NCI-H1048 (cell line): ENCODE measurements around the gene ABCB10.
"Not testable (repeated sequence)": the region's sequence is repeated elsewhere in the genome, so short reads cannot be mapped to it uniquely, and the experiment has no call there.

Experiments used
- DNase-seq: peaks from one replicate; lab custom pipeline; 2025; lab: John Stamatoyannopoulos, UW

Gene ABCB10

DNA sequence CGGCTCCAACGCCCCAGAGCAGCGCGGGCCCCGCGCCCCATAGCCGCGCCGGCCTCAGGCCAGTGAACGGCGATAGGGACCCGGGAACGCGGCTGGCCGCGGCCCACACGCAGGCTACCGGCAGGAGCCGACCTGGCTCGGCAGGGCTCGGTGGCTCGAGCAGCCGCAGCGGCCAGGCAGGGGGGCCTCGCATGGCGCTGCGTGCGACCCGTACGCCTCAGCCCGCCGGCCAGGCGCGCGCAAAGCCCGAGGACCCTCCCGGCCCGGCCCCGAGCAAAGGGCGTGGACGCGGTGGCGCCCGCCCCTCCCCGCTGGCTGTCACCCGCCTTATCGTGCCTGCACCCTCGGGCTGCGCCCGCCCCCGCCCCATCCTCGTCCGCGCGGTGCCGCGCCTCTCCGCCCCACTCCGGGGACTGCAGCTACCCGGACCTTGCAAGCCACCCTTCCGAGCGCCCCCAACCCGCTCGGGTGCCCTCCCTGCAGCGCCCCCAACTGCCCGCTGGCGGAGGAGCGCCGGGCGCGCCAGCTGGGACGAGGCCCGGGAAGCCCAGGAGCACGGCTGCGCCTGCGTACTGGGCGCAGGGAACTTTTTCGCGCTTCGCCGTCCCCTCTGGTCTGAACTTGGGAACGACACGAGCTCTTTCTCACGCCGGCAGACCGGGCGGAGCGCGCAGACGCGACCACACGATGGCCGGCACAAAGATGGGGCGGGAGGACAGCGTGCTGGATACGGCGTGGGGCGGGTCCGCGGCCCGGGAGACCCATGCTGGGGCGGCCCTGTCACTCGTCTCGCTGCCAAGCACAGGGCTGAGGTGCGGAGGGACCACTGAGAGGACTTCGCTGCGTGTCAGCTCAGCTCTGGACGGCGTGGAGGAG, at the start of gene ABCB10:
TSS of gene ABCB10 (minus strand) at position 248 of the 876 bp plus-strand sequence. CDS start at position 193, 55 bp downstream.
- DNase-seq: peak; percentile 100

DNA sequence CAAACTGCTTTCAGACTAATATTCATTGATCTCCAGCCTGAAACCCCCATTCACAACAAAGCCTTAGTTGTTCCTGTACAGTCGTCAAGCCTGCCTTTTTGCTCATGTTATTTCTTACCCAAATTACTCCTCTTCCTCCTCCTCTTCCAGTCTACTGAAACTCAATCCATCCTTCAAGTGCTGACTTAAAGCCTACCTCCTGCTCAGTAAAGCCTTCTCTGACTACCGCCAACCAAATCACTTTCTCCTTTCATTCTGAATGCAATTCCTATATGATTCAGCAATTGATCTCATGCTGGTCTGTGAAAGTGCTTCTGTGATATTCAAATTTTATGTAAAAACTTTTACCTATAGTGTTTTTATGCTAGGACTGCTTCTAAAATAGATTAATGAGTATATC, 48.9 kb upstream of the ABCB10 start:
- no peak for DNase-seq

DNA sequence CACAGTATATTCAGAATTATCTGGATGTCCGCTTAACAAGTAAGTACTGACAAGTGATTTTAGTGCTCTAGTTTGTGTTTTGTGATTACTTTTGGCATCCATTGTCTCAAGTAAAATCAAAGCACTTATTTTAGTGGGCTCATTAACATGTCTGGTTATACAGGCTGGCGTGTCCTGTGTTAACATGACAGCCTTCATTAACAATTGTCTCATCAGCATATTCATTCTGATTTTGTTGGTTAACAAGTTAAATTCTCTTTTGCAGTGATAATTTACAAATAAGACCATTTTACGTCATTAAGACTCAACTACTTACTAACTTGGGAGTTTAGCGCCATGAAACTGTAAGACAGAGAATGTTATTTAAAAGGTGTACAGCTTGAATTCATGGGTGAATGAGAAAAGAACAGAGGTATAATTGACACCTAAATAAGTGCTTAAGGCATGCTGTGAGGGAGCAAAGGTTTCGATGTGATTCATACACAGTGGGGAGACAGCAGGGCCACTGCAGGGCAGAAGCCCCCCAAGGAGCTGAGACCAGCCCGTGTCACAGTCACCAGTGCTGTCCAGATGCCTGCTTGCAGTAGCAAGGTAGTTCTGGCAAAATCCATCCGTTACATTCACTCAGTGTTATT, 45.0 kb upstream of the ABCB10 start:
- no peak for DNase-seq

DNA sequence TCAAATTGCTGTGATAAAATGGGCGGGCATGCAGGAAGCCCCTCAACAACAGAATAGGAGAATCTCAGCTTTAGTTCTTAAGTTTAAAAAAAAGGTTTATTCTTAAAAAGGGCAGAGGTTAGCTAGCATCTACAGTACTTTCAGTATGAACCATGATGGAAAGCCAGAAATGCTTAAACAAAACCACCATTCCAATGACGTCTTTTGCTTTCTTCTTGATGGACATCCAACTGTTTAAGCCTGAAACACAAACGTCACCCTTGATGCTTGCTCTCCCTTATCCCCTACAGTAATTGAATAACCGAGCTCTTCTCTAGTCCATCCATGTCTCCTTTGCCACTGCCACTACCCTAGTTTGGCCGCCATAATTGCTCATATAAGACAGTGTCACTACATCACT, 41.7 kb upstream of the ABCB10 start:
- DNase-seq: no peak

GRCh38 chr1:229599218-229599954, 40.9 kb upstream of the ABCB10 start:
- DNase-seq: no peak

DNA sequence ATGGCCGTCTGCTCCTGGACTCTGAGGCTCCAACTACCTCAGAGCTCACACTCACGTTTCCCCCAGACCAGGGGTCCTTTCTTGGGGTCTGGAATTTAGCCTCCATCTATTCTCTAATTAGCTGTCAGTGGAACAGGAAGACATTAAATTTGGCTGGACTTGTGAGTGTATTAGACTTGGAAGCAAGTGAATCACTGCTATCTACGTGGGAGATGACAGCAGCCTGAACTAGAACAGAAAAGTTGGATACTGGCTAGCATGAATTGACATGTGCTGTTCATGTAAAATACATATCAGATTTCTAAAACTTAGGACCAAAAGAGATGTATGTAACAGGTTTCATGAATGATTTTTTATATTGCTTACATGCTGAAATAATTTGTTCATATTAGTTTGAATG, 39.4 kb upstream of the ABCB10 start:
- no peak for DNase-seq

GRCh38 chr1:229596925-229597699, 38.6 kb upstream of the ABCB10 start:
- DNase-seq: no peak

DNA sequence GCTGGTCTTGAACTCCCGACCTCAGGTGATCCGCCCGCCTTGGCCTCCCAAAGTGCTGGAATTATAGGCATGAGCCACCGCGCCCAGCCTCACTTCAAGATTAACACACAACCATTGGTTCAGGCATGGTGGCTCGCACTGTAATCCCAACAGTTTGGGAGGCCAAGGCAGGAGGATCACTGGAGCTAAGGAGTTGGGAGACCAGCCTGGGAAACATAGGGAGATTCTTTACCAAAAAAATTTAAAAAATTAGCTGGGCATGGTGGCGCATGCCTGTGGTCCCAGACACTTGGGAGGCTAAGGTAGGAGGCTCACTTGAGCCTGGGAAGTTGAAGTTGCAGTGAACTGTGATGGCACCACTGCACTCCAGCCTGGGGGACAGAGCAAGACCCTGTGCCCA, 37.4 kb upstream of the ABCB10 start:
- DNase-seq: not testable (repeated sequence)

- DNase-seq: no peak
Measured at GRCh38 chr1:229594227-229595008, 35.9 kb upstream of the ABCB10 start.

DNA sequence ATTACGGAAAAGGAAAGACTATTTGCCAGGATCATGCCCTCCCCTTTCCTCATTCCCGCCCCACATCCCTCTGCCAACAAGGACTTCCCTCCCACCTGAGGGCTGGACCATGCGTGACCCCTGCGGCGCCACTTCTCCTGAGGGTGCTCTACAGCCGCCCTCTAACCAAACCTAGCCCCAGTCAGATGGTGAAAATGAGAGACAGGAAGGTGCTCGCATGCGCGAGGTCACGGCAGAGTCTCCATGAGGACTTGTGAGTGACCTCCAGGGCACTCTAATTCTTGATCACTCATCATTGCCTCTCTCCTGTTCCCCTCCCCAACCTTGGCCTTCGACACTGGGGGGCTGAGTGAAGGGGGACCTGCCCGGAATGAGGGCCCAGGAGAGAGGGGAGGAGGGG, 35.3 kb upstream of the ABCB10 start:
- DNase-seq: no peak

DNA sequence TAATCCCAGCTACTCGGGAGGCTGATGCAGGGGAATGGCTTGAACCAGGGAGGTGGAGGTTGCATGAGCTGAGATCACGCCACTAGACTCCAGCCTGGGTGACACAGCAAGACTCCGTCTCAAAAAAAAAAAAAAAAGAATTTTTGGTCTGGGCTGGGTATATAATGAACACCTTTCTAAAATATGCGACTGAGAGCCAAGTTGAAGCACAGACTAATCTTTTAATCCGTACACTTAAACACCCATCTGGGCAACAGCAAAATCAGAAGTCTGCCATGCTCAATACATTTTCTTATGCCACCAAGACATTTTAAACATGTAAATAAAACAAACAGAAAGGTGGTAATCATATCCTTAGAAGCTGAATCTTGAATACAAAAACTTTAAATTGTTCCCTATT, 31.6 kb upstream of the ABCB10 start:
- no peak for DNase-seq

GRCh38 chr1:229585338-229585737, 26.8 kb upstream of the ABCB10 start:
- no peak for DNase-seq

DNA sequence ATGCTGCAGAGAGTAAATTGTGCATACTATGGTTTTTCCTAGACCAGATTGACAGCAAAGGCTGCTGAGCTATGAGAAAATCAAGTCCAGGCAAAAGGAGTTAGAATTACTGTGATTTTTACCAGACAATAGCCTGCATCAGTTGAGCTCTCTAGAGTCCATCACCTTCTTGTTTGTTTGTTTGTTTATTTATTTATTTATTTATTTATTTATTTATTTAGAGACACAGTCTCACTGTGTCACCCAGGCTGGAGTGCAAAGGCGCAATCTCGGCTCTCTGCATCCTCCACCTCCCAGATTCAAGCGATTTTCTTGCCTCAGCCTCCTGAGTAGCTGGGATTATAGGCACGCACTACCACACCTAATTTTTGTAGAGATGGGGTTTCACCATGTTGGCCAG, 24.2 kb upstream of the ABCB10 start:
- no peak for DNase-seq

GRCh38 chr1:229582011-229582694, 23.6 kb upstream of the ABCB10 start:
- no peak for DNase-seq

DNA sequence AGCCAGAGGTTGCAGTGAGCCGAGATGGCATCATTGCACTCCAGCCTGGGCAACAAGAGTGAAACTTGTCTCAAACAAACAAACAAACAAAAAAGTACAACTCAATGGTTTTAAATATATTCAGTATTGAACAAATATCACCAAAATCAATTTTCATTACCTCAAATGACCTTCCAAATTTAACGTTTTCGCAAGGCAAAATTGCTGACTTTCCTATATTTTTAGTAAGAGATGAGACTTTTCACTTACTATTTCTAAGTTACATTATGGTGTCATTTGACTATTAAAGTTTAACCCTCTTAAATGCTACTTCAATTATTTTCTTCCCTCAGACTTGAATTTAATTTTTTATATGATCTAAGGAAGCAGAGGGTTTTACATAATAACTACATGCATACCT, 23.0 kb upstream of the ABCB10 start:
- DNase-seq: no peak

DNA sequence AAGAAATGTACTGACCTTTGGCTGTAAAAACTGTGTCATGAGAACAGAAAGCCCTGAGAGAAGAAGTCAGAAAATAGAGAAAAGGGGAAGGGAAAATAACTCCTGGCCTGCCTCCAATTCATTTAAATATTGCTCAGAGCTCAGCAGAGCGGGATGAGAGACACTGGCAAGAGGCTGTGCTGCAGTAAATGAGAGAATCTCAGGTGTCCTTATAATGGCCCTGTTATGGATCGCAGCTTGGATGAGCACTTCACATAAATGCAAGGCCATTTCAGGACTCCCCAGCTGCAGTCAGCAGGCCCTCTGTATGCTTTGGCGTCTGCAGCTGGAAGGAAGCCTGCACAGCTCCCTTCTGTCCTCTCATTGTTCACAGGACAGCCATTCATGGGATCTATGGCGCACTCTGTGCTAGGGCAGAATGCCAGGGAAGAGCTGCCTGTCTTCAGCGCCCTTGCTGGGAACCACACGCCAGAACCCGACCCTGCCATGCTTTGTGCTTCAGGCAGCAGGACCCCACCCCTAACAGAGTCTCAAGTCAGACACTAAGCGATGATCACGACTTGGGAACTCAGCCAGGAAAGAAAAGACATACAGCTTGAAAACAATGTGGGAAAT, 20.7 kb upstream of the ABCB10 start:
- no peak for DNase-seq

DNA sequence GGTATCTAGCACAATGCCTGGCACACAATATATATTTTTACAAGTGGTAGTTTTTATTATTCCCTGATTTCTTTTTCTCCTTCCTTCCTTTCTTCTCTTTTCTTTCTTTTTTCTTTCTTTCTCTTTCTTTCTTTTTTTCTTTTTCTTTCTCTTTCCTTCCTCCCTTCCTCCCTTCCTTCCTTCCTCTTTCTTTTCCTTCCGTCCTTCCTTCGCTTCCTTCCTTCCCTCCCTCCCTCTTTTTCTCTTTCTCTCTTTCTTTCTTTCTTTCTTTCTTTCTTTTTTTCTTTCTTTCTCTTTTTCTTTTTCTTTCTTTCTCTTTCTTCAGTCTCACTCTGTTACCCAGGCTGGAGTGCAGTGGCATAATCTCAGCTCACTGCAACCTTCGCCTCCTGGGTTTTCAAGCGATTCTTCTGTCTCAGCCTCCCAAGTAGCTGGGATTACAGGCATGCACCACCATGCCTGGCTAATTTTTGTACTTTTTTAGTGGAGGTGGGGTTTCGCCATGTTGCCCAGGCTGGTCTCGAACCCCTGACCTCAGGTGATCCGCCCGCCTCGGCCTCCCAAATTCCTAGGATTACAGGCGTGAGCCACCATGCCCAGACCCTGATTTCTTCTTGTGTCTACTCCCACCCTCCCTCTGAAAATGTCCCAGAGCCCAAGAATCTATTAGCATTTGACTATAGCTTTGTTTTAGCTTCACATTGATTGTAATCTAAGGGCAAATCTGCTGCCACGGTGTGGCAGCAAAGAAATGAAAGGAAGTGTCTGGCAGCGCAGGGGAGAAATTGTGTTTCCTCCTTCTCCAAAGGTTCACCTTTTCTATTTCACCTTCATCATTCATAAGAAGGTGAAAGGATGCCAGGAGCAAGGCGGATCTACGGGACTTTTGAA, 19.9 kb upstream of the ABCB10 start:
- DNase-seq: no peak

- no peak for DNase-seq
Measured at GRCh38 chr1:229574679-229575442, 16.4 kb upstream of the ABCB10 start.
